Measurements from ENCODE around the gene KPTN.
A peak's percentile ranks its signal among the peaks of the same experiment; 100 is the strongest.

Gene KPTN

DNA sequence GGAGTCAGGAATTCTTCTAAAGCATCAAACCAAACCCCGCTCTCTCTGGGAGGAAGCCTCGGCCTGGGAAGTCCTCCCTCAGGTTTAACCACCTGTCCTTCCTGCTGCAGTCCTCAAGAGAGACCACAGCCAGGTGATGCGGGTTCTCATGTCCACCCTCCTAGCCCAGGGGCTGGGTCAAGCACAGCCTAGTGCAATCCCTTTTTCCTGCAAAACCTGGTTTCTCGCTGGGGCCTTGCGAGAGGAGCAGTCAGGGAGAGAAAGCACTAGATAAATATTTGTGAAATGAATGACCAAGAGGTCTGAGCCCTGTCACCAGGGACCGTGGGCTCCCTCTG is 14.7 kb downstream of the KPTN start:
- DNase-seq (ENCODE audit: low read depth): no peak

DNA sequence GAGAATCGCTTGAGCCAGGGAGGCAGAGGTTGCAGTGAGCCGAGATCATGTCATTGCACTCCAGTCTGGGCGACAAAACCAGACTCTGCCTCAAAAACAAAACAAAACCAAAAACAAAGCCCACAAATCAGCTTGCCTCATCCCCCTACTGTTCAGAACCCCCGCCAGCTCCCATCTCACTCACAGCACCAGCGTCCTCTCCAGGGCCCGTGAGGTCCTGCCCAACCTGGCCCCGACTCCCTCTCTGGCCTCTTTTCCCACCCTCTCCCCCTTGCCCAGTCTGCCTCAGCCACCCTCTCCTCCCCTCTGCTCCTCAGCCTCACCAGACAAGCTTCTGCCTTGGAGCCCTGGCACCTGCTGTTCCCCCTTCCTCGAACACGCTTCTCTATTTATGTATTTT is 16.1 kb downstream of the KPTN start:
- DNase-seq (ENCODE audit: low read depth): no peak

DNA sequence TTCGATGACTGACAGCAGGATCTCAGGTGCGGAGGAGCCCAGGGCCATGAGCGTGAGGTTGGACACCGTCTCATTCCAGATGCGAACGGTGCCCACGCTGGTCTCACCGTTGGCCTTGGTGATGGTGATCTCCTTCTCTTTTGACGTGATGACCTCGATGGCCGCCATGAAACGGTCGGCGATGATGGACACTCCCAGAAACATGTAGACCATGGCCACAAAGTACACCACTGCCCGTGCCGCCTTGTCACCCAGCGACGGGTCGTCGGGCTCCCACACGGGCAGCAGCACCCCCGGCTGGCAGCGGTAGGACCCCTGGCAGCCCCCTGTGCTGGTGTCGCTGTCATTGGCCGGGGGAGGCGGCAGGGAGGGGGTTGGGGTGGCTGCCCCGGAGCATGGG is 18.1 kb downstream of the KPTN start:
- DNase-seq (ENCODE audit: low read depth): no peak

DNA sequence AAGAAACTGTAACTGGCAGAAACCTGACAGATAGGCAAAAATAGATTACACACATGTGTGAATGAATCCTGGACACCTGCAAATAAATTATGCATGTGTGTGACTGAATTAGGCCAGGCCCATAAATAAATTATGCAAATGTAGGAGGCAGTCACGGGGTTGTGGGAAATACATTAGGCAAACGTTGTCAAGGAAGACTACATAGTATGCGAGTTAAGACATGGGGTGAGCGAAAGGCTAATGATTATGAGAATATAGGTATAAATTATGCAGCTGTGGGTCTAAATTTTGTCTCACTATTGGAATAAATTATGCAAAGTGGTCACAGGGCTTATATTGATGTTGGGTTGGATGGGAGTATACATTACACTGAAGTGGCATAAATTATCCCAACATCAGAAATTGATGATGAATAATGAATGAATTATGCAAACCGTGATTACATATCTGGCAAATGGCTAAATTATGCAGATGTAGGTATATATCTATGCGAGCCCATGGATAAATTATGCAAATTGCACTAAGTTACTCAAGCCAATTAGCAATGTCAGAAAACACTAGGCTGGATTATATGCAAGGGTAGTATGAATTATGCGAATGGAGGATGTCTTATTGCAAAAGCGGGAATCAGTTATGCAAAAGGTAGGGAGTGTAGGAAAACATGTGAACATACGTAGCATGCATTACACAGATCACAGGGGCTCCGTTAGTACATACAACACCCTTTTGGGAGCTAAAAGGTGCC is 19.2 kb downstream of the KPTN start:
- no peak for DNase-seq (ENCODE audit: low read depth)

DNA sequence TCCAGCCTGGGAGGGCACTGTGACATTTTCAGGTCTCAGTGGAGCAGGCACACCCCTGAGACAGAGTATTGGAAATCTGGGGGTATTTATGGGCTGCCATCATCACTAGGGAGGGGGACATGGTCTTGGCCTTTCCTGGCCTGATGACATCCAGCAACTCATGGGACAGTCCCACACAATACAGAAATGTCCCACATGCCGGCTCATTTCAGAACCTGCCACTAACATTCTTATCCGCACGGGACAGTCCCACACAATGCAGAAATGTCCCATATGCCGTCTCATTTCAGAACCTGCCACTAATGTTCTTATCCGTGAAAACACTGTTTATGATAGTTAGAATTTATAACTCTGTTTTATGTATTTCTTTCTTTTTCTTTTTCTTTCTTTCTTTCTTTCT is 22.1 kb downstream of the KPTN start:
- DNase-seq (ENCODE audit: low read depth): no peak

DNA sequence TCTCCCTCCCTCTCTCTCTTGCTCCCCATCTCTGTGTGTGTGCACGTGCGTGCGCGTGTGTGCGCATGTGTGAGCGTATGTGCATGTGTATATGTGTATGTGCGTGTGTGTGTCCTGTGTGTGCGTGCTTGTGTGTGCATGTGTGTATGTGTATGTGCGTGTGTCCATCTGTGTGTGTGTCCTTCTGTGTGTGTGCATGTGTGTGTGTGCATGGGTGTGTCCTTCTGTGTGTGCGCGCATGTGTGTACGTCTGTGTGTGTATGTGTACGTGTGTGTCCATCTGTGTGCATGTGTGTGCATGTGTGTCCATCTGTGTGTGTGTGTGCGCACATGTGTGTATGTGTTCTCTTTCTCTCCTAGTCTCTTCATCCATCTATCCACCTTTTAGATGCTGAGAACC is 24.5 kb downstream of the KPTN start:
- DNase-seq (ENCODE audit: low read depth): no peak

DNA sequence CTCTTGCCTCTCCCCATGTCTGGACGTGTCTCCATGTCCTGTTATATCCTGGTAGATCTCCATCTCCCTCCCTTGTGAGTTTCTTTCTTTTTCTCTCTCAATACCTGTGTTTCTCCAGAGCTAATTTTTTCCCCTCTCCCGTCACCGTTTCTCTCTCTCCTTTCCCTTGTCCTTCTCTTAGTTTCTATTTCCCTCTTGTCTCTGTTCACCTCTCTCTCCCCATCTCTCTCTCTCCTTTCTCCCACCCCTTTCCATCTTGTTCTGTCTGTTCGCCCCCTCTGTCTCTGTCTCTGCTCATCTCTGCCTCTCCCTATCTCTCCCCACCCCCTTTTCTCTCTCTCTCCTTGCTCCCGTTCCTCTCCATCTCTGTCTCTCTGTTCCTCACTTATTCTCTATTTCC is 25.3 kb downstream of the KPTN start:
- DNase-seq (ENCODE audit: low read depth): no peak

DNA sequence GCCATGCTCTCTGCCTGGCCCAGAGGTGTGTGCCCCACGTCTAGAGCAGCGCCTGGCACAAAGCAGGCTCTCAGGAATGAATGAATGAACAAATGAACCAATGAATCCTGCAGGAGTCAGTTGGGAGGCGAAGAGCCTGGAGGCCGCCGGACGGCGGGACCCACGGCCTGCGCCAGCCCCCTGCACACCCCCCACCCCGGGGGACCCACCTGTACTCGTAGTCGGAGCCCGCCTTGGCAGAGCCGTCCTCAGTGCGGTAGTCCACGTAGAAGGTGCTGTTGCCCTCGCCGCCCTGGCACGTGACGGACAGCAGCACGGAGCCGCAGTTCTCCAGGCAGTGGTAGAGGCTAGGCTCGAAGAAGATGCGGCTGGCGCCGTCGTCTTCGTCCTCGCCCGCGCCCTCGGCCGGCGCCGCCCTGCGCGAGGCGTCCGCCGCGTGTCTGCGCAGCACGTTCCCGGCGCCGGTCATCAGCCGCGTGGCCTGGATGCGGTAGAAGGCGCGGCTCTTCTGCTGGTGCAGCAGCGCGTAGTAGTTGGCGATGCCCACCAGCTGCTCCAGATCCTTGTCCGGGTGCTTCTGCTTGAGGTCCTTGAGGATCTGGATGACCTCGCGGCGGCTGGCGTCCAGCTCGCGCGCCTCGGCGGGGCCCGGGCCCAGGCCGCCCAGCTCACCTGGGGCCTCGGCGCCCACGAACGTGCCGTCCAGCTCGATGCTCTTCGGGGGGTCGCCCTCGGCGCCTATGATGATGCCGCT is 27.1 kb downstream of the KPTN start:
- no peak for DNase-seq (ENCODE audit: low read depth)

DNA sequence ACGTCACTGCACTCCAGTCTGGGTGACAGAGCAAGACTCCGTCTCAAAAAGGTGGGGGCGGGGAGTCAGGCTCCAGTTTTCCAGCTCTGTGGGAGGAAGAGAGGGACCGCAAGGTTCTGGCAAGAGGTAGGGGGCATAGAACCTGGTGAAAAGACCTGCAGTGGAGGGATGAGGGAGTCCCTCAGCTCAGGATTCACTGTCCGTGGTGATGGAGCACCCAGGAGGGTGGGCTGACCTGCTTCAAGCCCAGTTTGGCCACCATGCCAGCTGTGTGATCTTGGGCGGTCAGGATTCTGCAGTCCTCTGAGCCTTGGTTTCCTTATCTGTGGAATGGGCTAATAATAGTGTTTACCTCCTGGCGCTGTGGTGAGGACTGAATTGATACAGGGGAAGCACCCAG is 33.5 kb downstream of the KPTN start:
- no peak for DNase-seq (ENCODE audit: low read depth)

DNA sequence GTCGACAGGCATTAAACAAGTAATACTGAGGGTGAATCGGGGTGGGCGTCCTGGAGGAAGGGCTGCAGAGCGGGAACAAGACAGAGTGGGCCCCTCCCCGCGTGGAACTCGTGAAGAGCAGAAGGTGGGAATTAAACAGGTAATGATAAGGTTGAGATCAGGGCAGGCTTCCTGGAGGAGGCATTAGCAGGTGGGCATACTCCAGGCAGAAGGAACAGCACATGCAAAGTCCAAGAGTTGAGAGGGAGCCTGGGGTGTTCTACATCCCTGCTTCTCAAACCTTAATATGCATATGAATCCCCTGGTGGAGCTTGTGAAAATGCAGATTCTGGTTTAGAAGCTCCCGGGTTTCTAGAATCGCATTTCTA is 35.7 kb downstream of the KPTN start:
- DNase-seq (ENCODE audit: low read depth): no peak

DNA sequence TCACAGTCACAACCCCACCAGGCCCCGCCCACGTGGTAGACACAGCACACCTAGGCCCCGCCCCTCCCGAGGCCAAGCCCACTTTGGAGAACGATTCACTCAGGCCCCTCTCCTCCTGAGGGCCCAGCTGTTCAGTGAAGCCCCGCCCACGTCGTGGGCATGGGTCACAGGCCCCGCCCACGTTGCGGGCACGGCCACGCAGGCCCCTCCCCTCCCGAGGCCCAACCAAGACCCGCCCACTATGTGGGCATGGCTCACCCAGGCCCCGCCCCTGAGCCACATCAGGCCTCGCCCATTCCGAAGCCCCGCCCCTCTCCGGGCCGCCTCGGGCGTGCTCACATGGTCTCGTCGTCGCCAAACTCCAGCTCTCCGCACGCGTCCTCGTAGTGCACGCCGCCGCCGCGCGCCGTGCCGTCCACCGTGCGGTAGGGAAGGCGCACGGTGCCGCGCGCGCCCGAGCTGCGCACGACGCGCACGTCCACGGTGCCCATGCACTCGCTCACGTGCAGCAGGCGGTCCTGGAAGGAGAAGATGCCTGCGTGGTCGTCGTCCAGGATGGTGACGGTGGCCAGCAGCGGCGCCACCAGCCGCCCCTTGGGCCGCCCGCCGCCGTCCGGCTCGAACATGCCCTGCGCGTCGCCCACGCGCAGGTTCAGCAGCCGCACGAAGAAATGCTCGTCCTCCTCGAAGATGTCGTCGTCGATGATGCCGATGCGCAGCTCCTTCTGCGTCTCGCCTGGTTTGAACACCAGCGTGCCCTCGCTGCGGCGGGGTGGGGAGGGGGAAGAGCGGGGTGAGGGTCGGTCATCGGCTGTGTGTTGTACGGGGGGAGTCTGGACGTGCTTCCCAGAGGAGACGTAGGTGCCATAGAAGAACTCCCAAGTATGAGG is 36.3 kb downstream of the KPTN start:
- DNase-seq (ENCODE audit: low read depth): peak; percentile 25

DNA sequence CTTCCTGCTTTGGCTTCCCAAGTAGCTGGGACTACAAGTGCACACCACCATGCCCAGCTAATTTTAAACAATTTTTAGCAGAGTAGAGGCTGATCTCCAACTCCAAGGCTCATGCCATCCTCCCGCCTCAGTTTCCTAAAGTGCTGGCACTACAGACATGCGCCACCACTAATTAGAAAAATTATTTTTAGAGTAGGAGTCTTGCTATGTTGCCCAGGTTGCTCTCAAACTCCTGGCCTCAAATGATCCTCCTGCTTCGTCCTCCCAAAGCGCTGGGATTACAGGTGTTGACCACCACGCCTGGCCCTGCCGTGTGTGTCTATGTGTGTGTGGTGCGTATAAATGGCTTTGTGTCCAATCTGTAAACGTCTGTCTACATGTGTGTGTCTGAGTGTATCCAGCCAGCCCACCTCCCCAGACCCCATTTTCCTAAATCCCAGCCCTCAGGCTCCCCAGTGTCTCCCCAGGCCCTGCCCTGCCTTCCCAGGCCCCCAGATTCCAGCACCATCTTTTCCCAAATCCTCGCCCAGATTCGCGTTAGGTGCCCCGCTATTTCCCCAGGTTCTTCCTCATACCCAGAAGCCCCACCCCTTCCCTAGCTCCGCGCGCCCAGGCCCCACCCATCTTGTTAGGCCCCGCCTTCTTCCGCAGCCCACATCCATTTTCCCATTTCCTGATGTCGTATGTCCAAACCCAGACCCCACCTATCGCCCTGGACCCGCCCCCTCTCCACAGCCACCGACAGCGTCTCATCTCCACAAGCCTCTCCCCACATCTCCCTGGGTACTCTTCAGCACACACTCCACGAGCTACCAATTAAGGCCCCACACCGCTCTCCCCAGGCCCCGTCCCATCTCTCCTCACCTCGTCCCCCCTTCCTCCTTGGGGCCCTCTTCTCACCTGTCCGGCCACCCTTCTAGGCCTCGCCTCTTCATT is 37.2 kb downstream of the KPTN start:
- DNase-seq (ENCODE audit: low read depth): no peak

DNA sequence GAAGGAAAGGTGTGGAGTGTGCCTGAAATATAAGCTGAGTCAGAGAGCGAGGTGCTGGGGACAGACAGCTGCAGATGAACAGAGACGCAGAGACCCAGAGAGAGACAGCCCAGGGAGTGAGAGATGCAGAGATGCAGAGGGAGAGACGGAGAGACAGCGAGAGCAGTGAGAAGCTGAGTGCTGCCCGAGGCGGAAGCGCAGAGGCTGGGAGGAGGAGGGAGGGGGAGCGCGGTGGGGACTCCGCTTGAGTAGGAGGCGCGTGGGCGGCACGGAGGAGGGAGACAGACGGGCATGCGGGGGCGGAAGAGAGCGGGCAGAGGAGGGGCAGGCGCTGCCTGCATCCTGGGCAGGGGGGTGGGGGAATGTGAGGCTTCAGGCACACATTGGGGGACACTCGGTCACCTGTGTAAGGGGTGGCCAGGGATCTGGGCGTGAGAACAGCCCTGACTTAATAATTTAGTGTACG is 38.0 kb downstream of the KPTN start:
- peak; percentile 90 for DNase-seq (ENCODE audit: low read depth)

DNA sequence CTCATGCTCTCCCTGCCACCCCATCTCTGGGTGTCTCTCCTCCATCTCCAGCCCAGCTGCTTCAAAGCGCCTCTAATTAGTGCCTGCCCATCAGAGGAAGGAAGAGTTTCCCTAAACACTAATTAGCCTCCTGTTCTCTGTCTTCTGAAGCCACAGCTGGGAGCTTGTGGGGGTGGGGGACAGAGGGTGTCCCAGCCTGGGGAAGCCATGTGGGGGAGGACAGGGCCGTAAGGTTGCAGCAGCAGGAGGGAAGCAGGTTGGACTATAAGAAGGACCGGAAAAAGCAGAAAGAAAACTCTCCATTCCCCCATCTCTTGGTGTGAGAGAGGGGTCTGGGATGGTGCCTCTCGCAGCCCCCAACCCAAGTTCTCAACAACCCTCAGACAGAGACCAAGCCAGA is 38.5 kb downstream of the KPTN start:
- no peak for DNase-seq (ENCODE audit: low read depth)

DNA sequence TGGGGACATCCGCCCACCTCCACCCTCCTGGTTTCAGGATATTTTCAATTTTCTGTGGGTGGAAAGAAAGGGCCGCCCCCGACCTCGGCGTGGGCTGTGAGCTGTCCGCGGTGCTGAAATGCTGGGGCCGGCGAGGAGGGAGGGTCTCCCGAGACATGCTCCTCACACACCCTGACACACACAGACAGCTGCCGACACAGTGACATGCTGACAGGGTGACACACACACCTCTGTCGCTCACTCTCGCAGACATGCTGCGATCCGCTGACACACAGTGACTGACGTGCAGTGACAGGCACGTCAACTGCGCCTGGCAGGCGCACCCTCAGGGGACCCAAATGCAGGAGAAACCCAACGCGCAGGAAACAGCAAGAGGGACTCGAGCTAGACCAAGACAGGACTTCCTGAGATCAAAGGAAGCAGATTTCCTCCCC is 39.6 kb downstream of the KPTN start:
- peak; percentile 26 for DNase-seq (ENCODE audit: low read depth)

DNA sequence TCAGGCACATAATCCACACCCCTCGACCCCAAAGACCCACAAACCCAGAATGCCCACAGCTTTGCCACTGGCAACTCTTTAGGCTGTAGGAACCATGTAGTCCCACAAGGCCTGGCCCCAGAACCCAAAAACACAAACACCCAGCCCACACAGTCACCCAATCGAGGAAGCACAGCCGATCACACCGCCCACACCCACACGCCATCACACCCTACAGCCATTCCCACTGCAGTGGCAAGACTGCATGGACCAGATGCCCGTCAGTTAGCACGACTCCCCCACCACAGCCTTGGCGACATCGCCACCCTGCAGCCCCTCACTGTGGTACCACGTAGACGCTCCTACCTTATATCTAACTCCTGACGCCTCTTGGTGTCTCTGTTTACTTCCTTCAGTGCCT is 40.7 kb downstream of the KPTN start:
- DNase-seq (ENCODE audit: low read depth): no peak

DNA sequence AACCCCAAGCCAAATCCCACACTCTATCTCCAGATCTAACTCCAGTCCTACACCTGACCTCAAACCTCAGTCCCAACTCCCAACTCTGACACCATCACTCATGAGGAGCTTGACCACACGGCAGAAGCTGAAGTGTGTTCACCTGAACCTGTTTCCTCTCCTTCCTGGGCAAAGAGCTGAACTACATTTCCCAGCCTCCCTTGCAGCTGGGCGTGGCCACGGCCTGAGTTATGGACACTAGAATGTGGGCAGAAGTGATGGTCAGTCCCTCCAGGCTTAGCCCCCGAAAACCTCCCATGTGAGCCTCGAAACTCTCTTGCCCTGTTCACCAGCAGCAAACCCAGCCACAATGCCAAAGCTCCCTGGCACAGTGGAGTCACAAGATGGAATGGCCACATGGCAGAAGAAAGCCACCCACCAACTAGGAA is 45.2 kb downstream of the KPTN start:
- no peak for DNase-seq (ENCODE audit: low read depth)

DNA sequence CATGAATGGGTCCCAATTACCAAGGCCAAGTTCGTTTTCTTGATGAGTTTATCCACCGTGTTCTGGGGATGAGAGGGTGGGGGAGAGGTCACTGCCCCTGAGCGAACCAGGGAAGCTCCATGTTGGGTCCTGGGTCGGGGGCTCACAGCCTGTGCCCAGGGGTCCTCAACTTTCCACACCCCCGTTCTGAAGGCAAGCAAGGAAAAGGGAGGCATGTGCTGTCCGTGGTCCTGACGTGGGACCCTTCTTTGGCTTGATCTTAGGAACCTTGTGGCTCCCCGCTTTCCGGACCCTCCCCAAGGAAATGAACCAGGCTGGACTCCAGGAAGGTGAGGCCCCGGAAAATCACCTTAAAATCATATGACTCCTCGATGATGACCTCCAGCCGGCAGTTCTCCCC is 46.5 kb downstream of the KPTN start:
- no peak for DNase-seq (ENCODE audit: low read depth)

DNA sequence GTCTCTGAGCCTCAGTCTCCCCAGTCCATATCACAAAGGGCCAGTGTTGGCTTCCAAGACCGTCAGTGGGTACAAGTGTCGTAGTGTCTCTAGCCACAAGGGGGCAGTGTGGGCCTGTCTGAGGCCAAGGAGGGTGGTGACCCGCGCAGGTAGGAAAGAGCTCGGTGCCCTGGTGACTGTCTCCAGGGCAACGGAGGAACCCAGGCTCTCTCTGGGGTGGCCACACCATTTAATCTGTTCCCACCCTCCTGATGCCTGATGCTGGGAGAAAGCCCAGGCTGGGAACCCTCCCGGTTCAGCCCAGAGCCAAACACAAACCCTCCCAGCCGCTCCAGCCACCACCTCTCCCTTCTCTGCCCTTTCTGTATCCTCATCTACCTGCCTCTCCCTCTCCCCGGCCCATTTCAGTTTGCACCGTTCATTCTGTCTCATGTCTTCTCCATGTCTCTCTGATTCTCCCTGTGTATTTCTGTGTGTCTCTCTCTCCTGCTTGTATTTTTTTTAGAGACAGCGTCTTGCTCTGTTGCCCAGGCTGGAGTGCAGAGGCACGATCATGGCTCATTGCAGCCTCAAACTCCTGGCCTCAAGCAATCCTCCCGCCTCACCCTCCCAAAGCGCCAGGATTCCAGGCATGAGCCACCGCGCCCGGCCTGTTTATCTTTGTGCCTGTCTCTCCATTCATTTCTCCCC is 47.2 kb downstream of the KPTN start:
- DNase-seq (ENCODE audit: low read depth): peak; percentile 80

DNA sequence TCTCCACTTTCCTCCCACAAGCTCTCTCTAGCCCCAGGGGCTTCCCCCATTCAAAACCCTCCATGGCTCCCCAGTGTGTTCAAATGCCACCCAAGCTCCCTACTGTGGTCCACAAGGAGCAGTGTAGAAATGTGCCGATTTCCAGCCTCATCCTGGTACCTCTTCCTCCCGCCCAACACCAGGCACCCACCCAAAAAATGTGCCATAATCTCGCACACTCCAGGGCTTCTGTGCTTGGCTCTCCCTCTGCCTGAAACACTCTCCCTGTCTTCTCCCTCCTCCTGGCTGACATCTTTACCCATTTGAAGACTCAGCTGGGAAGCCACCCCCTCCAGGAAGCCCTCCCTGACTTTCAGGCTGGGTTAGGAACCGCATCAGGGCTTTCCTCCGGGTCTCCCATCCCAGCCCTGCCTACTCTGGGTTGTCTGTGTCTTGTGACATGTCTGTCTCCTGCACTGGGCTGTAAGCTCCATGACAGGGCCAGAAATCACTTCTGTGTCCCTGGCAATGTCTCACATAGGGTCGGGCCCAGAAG is 48.1 kb downstream of the KPTN start:
- no peak for DNase-seq (ENCODE audit: low read depth)

DNA sequence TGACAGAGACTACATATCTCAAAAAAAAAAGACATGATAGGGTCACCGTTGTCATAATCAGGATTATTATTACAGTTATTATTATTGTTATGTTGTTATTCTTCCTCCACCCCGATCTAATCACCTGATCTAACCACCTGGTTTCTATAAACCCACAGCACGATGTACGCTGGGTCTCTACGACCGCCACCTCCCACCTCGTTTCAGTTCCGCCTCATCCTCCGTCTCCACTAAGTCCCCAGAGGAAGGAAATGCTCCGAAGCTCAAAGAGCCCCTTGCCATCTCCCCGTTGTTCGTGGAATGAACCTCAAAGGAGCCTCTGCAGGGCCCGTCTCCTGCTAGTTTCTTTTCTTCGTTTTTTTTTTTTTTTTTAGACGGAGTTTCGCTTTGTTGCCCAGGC is 48.8 kb downstream of the KPTN start:
- DNase-seq (ENCODE audit: low read depth): no peak

All from stimulated activated CD4-positive, alpha-beta T cell treated with anti-CD3 and anti-CD28 coated beads, Interleukin-2, amount 100 ng/mL, for 4 hours (primary cell).